Trophoblast cell (in vitro differentiated cells and primary cell): Measurements from ENCODE around the gene SLC7A6OS.

Source experiments
- DNase-seq, 2 donors: peaks; one replicate each; pipeline ENCODE4 v3.0.0-alpha.2; 2016
- H2AFZ ChIP-seq: 2 replicates; pipeline ENCODE4 v1.6.1; 2013; ENCODE audit warnings: low read length, moderate library complexity, mild to moderate bottlenecking; ENCODE audit not compliant: insufficient read depth, poor library complexity
- H2AK5ac ChIP-seq: 2 replicates; pipeline ENCODE4 v1.6.1; 2013; ENCODE audit warnings: mild to moderate bottlenecking, low read length
- H2BK120ac ChIP-seq: 2 replicates; pipeline ENCODE4 v1.6.1; 2013; ENCODE audit warnings: low read length, mild to moderate bottlenecking, moderate library complexity; ENCODE audit not compliant: insufficient read depth, poor library complexity
- H2BK12ac ChIP-seq: 2 replicates; pipeline ENCODE4 v1.6.1; 2013; ENCODE audit warnings: mild to moderate bottlenecking, low read length, moderate library complexity
- H2BK5ac ChIP-seq: 2 replicates; pipeline ENCODE4 v1.6.1; 2013; ENCODE audit warnings: low read length, low read depth, moderate library complexity, mild to moderate bottlenecking; ENCODE audit not compliant: poor library complexity
- H3K14ac ChIP-seq: 2 replicates; pipeline ENCODE4 v1.6.1; 2013; ENCODE audit warnings: mild to moderate bottlenecking, low read length
- H3K18ac ChIP-seq: 2 replicates; pipeline ENCODE4 v1.6.1; 2013; ENCODE audit warnings: mild to moderate bottlenecking, low read length
- H3K23ac ChIP-seq: 2 replicates; pipeline ENCODE4 v1.6.1; 2013; ENCODE audit warnings: low read length
- H3K27ac ChIP-seq: 2 replicates; pipeline ENCODE4 v1.5.1; 2013; ENCODE audit warnings: low read depth, mild to moderate bottlenecking, inconsistent platforms, low read length, moderate library complexity
- H3K27me3 ChIP-seq: 2 replicates; pipeline ENCODE4 v1.6.1; 2013; ENCODE audit warnings: inconsistent platforms, mild to moderate bottlenecking, low read length, moderate library complexity; ENCODE audit not compliant: insufficient read depth
- H3K36me3 ChIP-seq, 2 experiments: 1 replicate in 1 of 2; 2 replicates in 1 of 2; pipeline ENCODE4 v1.6.1; 2013; ENCODE audit warnings: low read length in 2 of 2, mild to moderate bottlenecking in 2 of 2, moderate library complexity in 1 of 2; ENCODE audit not compliant: insufficient read depth in 2 of 2, control insufficient read depth in 1 of 2
- H3K4ac ChIP-seq: 2 replicates; pipeline ENCODE4 v1.6.1; 2013; ENCODE audit warnings: low read depth, mild to moderate bottlenecking, low read length, moderate library complexity
- H3K4me1 ChIP-seq, 2 experiments: 1 replicate in 1 of 2; 2 replicates in 1 of 2; pipeline ENCODE4 v1.6.1; 2013; ENCODE audit warnings: low read length in 2 of 2, mild to moderate bottlenecking in 2 of 2, moderate library complexity in 1 of 2; ENCODE audit not compliant: insufficient read depth in 2 of 2, control insufficient read depth in 1 of 2
- H3K4me2 ChIP-seq: 2 replicates; pipeline ENCODE4 v1.6.1; 2013; ENCODE audit warnings: inconsistent platforms, mild to moderate bottlenecking, low read length, moderate library complexity
- H3K4me3 ChIP-seq: 2 replicates; pipeline ENCODE4 v1.5.1; 2013; ENCODE audit warnings: mild to moderate bottlenecking, low read depth, low read length, inconsistent platforms
- H3K79me1 ChIP-seq: one replicate; pipeline ENCODE4 v1.6.1; 2013; ENCODE audit warnings: low read length
- H3K79me2 ChIP-seq: 2 replicates; pipeline ENCODE4 v1.6.1; 2013; ENCODE audit warnings: low read length, mild to moderate bottlenecking; ENCODE audit not compliant: control insufficient read depth, insufficient read depth, poor library complexity
- H3K9ac ChIP-seq: 2 replicates; pipeline ENCODE4 v1.6.1; 2013; ENCODE audit warnings: mild to moderate bottlenecking, low read length
- H3K9me3 ChIP-seq: 2 replicates; pipeline ENCODE4 v1.6.1; 2013; ENCODE audit warnings: low read depth, mild to moderate bottlenecking, control low read depth, inconsistent platforms, low read length; ENCODE audit not compliant: insufficient read depth
- H4K12ac ChIP-seq: 2 replicates; pipeline ENCODE4 v1.6.1; 2013; ENCODE audit warnings: low read depth, mild to moderate bottlenecking, low read length, moderate library complexity
- H4K8ac ChIP-seq: 2 replicates; pipeline ENCODE4 v1.6.1; 2013; ENCODE audit warnings: low read depth, mild to moderate bottlenecking, low read length, moderate library complexity
- H4K91ac ChIP-seq: one replicate; pipeline ENCODE4 v1.6.1; 2013; ENCODE audit warnings: low read depth, mild to moderate bottlenecking, low read length, moderate library complexity
- WGBS: extraction: QIAGEN DNeasy Blood & Tissue Kit; methylation state at CpG from one replicate; pipeline ENCODE4 v1.1.7; 2013; ENCODE audit warnings: missing lambda C conversion rate; ENCODE audit not compliant: insufficient read length, insufficient coverage; ENCODE audit errors: extremely low coverage; 5-methylcytosine and 5-hydroxymethylcytosine counted together

The SLC7A6OS gene

DNA sequence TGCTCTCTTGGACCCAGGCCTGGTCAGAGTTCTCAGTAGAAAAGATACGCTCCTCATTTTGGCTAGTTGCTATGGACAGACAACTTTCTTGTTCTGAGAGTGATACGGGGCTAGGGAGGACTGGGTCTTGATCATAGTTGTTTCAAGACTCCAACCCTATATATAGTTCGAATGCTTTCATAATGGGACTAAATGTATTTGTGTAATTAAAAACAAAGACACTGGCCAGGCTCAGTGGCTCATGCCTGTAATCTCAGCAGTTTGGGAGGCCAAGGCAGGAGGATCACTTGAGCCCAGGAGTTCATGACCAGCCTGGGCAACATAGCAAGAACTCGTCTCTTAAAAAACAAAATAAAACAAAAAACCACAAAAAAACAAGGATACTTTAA, 28.7 kb downstream of the SLC7A6OS start:
- no peak overlapping the region for H2AK5ac ChIP-seq
- H2BK12ac ChIP-seq = no peak overlapping the region
- no peaks in the 10 kb centered on the region for H3K79me1 ChIP-seq
- H4K12ac ChIP-seq = no peak overlapping the region
- H3K14ac ChIP-seq = no peak overlapping the region
- H4K8ac ChIP-seq = no peak overlapping the region
- H3K4me3 ChIP-seq = no peak overlapping the region
- H3K9me3 ChIP-seq = peaks cover 2% of the 10 kb centered on the region
- no peak overlapping the region for H2BK120ac ChIP-seq
- peaks cover 4 to 36% of the 10 kb centered on the region in 2 experiments for H3K36me3 ChIP-seq
- no peak overlapping the region for H3K9ac ChIP-seq
- no peak overlapping the region for H2AFZ ChIP-seq
- H3K4me1 ChIP-seq = peaks cover 6 to 8% of the 10 kb centered on the region in 2 experiments
- no peak overlapping the region for H3K18ac ChIP-seq
- no CpG with 5 or more reads among the region's 4 CpGs for WGBS
- no peak for DNase-seq
- no peak overlapping the region for H4K91ac ChIP-seq
- no peak overlapping the region for H3K4ac ChIP-seq
- no peak overlapping the region for H2BK5ac ChIP-seq
- no peak overlapping the region for H3K23ac ChIP-seq
- H3K79me2 ChIP-seq = no peaks in the 10 kb centered on the region
- H3K27ac ChIP-seq = no peak overlapping the region
- no peaks in the 10 kb centered on the region for H3K27me3 ChIP-seq
- H3K4me2 ChIP-seq = no peak overlapping the region

GRCh38 chr16:68281368-68282063, 29.2 kb downstream of the SLC7A6OS start:
- H3K4me3 ChIP-seq = no peak overlapping the region
- H2BK120ac ChIP-seq = no peak overlapping the region

GRCh38 chr16:68279726-68280558, 30.8 kb downstream of the SLC7A6OS start:
- no peak overlapping the region for H3K4ac ChIP-seq
- no CpG with 5 or more reads among the region's 13 CpGs for WGBS
- H3K4me2 ChIP-seq = no peak overlapping the region
- H2BK5ac ChIP-seq = peak overlapping the region; percentile 12
- H3K9ac ChIP-seq = no peak overlapping the region
- H3K18ac ChIP-seq = no peak overlapping the region
- H2BK12ac ChIP-seq = no peak overlapping the region
- H3K14ac ChIP-seq = no peak overlapping the region
- peaks cover 6 to 28% of the 10 kb centered on the region in 2 experiments for H3K36me3 ChIP-seq
- H3K4me1 ChIP-seq = peaks cover 6 to 8% of the 10 kb centered on the region in 2 experiments
- no peak overlapping the region for H3K23ac ChIP-seq
- no peak overlapping the region for H2AFZ ChIP-seq
- H4K8ac ChIP-seq = peak overlapping the region; percentile 17
- no peak overlapping the region for H4K12ac ChIP-seq
- H2AK5ac ChIP-seq = no peak overlapping the region
- H2BK120ac ChIP-seq = peak overlapping the region; percentile 11
- no peaks in the 10 kb centered on the region for H3K79me1 ChIP-seq
- peak overlapping the region; percentile 8 for H4K91ac ChIP-seq
- no peak overlapping the region for H3K27ac ChIP-seq
- no peaks in the 10 kb centered on the region for H3K79me2 ChIP-seq
- no peak overlapping the region for H3K4me3 ChIP-seq
- peak; percentile 71 to 90 for DNase-seq
- no peaks in the 10 kb centered on the region for H3K27me3 ChIP-seq
- H3K9me3 ChIP-seq = peaks cover 2% of the 10 kb centered on the region

More at GRCh38 chr16:68281368-68282063, 29.2 kb downstream of the SLC7A6OS start:
- Histone ChIP-seq H3K79me1 (no peaks in the 10 kb centered on the region), H3K14ac (no peak overlapping the region), H3K9ac (no peak overlapping the region), H3K4ac (no peak overlapping the region), H3K27ac (no peak overlapping the region), H3K27me3 (no peaks in the 10 kb centered on the region), H2BK12ac (no peak overlapping the region), H3K36me3 (peaks cover 4 to 34% of the 10 kb centered on the region in 2 experiments), H3K18ac (no peak overlapping the region), H4K8ac (no peak overlapping the region), H2BK5ac (no peak overlapping the region), H2AK5ac (peak overlapping the region; percentile 51), H3K79me2 (no peaks in the 10 kb centered on the region), H2AFZ (no peak overlapping the region), H3K4me1 (peaks cover 6 to 8% of the 10 kb centered on the region in 2 experiments), H3K23ac (no peak overlapping the region), H3K9me3 (peaks cover 2% of the 10 kb centered on the region), H4K91ac (no peak overlapping the region), H3K4me2 (no peak overlapping the region), H4K12ac (no peak overlapping the region)
- no CpG with 5 or more reads among the region's 4 CpGs for WGBS
- DNase-seq = no peak

DNA sequence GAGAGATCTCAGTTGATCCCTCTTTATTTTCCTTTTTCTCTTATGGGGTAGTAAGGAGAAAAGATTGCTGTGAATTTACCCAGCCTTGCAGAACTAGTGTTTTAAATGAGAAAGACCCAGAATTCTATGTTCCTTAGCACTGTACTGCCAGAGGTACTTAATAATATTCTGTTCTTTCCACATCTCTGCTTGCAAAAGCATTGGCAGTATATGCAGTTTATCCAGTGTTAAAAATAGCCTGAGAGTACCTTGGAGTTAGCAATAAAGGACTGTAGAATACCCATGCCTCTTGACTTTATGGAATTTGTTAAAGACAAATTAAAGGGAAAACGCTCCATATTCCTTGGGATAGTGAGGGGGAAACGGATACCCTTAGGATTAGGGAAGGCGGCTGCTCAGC, 34.5 kb downstream of the SLC7A6OS start:
- Histone ChIP-seq H3K4me3 (no peak overlapping the region), H2AK5ac (no peak overlapping the region), H4K8ac (no peak overlapping the region), H3K9ac (no peak overlapping the region), H3K14ac (no peak overlapping the region), H2BK5ac (no peak overlapping the region), H2BK120ac (no peak overlapping the region), H3K27me3 (no peaks in the 10 kb centered on the region), H4K12ac (no peak overlapping the region), H3K79me1 (peaks cover 5% of the 10 kb centered on the region), H3K9me3 (no peaks in the 10 kb centered on the region), H2AFZ (no peak overlapping the region), H3K4me1 (peaks cover 9 to 12% of the 10 kb centered on the region in 2 experiments), H3K36me3 (peaks cover 14 to 34% of the 10 kb centered on the region in 2 experiments), H3K18ac (no peak overlapping the region), H3K79me2 (peaks cover 5% of the 10 kb centered on the region), H3K4me2 (no peak overlapping the region), H3K23ac (no peak overlapping the region), H4K91ac (no peak overlapping the region), H3K27ac (no peak overlapping the region), H3K4ac (no peak overlapping the region), H2BK12ac (no peak overlapping the region)
- no peak for DNase-seq
- WGBS = no CpG with 5 or more reads among the region's 3 CpGs
